Breast epithelium (tissue), 3 donors: ENCODE measurements around the gene CCDC85B.

Experiments used
- POLR2A ChIP-seq: fragments of 450-650 bp; IDR thresholded peaks from one replicate; pipeline ENCODE4 v1.6.1; 2016; ENCODE audit warnings: antibody characterized with exemption, mild to moderate bottlenecking, moderate library complexity
- POLR2AphosphoS5 ChIP-seq, 3 donors: sonication (generic); formaldehyde crosslinking; IDR thresholded peaks; one replicate each; pipeline ENCODE4 v1.6.1; 2017; ENCODE audit warnings: antibody characterized with exemption in 3 of 3
- TF ChIP-seq, protein P1 (sequence below), 3 donors: fragments of 450-650 bp; IDR thresholded peaks; one replicate each; pipeline ENCODE4 v1.5.1; 2016 to 2017; ENCODE audit warnings: antibody characterized with exemption in 3 of 3, mild to moderate bottlenecking in 3 of 3, moderate library complexity in 3 of 3

- TF ChIP-seq POLR2A (no peak), POLR2AphosphoS5 (IDR thresholded peaks at IDR 0.05) (no peak)
- TF ChIP-seq, protein P1, sequence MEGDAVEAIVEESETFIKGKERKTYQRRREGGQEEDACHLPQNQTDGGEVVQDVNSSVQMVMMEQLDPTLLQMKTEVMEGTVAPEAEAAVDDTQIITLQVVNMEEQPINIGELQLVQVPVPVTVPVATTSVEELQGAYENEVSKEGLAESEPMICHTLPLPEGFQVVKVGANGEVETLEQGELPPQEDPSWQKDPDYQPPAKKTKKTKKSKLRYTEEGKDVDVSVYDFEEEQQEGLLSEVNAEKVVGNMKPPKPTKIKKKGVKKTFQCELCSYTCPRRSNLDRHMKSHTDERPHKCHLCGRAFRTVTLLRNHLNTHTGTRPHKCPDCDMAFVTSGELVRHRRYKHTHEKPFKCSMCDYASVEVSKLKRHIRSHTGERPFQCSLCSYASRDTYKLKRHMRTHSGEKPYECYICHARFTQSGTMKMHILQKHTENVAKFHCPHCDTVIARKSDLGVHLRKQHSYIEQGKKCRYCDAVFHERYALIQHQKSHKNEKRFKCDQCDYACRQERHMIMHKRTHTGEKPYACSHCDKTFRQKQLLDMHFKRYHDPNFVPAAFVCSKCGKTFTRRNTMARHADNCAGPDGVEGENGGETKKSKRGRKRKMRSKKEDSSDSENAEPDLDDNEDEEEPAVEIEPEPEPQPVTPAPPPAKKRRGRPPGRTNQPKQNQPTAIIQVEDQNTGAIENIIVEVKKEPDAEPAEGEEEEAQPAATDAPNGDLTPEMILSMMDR (IDR thresholded peaks at IDR 0.05) = no peak
Measured at GRCh38 chr11:65844231-65844872, 46.1 kb upstream of the CCDC85B start.
